Urinary bladder (tissue), 4 donors: Measurements from ENCODE around the gene CXCL5. TPM values are rescaled to one million over a fixed set of nuclear protein-coding genes. Genes with fewer than 3 reads are reported as not detected.
"Not testable (repeated sequence)": the region's sequence is repeated elsewhere in the genome, so short reads cannot be mapped to it uniquely, and the experiment has no call there.

Experiments used
- DNase-seq: peaks from one replicate; pipeline ENCODE4 v3.0.0-alpha.2; 2015; ENCODE audit errors: extremely low spot score
- H3K27ac ChIP-seq: one replicate; pipeline ENCODE4 v1.5.1; 2013; ENCODE audit warnings: low read depth, mild to moderate bottlenecking, moderate library complexity
- H3K36me3 ChIP-seq: one replicate; pipeline ENCODE4 v1.6.1; 2013; ENCODE audit warnings: mild to moderate bottlenecking, moderate library complexity; ENCODE audit not compliant: insufficient read depth
- H3K4me1 ChIP-seq: one replicate; pipeline ENCODE4 v1.6.1; 2013; ENCODE audit warnings: mild to moderate bottlenecking, moderate library complexity; ENCODE audit not compliant: insufficient read depth
- H3K4me3 ChIP-seq: one replicate; pipeline ENCODE4 v1.5.1; 2013; ENCODE audit warnings: low read depth, low read length
- WGBS: extraction: QIAGEN DNeasy Blood & Tissue Kit; methylation state at CpG from one replicate; pipeline ENCODE4 v1.1.7; 2013; 5-methylcytosine and 5-hydroxymethylcytosine counted together
- polyA plus RNA-seq: library from polyadenylated mRNA; stranded (reverse); fragments of 200-250 nt; gene quantifications from one replicate; pipeline ENCODE4 v1.2.3, GENCODE V29; 2013
- total RNA-seq: library from RNA; depleted of rRNA; stranded (reverse); fragments of >200 nt; gene quantifications from one replicate; pipeline ENCODE4 v1.2.3, GENCODE V29; 2014
- donor health status: healthy with polysubstance abuse.
- donor health status: healthy.

Gene CXCL5
- total and polyA plus RNA-seq, 2 donors, result 0.04 to 0.11 TPM

- Histone ChIP-seq H3K4me1 (no peaks in the 10 kb centered on the region), H3K36me3 (no peaks in the 10 kb centered on the region), H3K27ac (no peak overlapping the region), H3K4me3 (no peak overlapping the region)
- DNase-seq, result no peak
- 97% methylated on average over 2 of the region's 2 CpGs for WGBS
These were observed 22.3 kb downstream of the CXCL5 start for GRCh38 chr4:73976217-73976616.

GRCh38 chr4:73974352-73974751 is 24.1 kb downstream of the CXCL5 start:
- no peaks in the 10 kb centered on the region for H3K4me1 ChIP-seq
- no peaks in the 10 kb centered on the region for H3K36me3 ChIP-seq
- no peak overlapping the region for H3K27ac ChIP-seq
- no peak for DNase-seq
- no peak overlapping the region for H3K4me3 ChIP-seq

- no peaks in the 10 kb centered on the region for H3K4me1 ChIP-seq
- DNase-seq, result no peak
- no peak overlapping the region for H3K27ac ChIP-seq
- no peaks in the 10 kb centered on the region for H3K36me3 ChIP-seq
- no peak overlapping the region for H3K4me3 ChIP-seq
These were observed 27.5 kb downstream of the CXCL5 start for GRCh38 chr4:73970945-73971344.

- Histone ChIP-seq H3K4me3 (no peak overlapping the region), H3K4me1 (no peaks in the 10 kb centered on the region), H3K36me3 (no peaks in the 10 kb centered on the region), H3K27ac (no peak overlapping the region)
- WGBS, result 91% methylated on average over 1 of the region's 1 CpG
- DNase-seq, result no peak
These were observed 28.5 kb downstream of the CXCL5 start for GRCh38 chr4:73970011-73970410.

DNA sequence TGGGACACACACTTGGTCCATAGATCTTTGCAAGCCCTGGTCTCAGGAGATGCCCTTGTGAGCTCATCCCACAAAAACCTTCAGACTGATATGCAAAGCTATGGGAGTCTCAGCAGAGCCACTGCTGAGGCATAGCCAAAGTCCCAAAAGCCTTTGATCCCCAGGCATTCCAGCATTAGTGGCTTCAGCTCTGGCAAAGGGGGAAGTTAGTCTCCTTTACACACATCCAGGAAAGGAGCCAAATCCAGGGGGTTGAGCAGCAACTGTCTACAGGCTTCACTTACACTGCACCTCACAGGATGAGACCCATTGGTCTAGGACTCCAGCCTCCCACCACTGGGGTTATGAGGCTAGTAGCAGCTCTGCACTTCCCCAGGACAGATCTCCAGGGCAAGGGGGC is 30.6 kb downstream of the CXCL5 start:
- DNase-seq, result no peak
- no peaks in the 10 kb centered on the region for H3K4me1 ChIP-seq
- H3K27ac ChIP-seq, result no peak overlapping the region
- no peak overlapping the region for H3K4me3 ChIP-seq
- no peaks in the 10 kb centered on the region for H3K36me3 ChIP-seq

GRCh38 chr4:73964862-73965611 is 33.4 kb downstream of the CXCL5 start:
- Histone ChIP-seq H3K4me3 (no peak overlapping the region), H3K27ac (no peak overlapping the region), H3K36me3 (no peaks in the 10 kb centered on the region), H3K4me1 (no peaks in the 10 kb centered on the region)
- 52% methylated on average over 7 of the region's 7 CpGs for WGBS
- DNase-seq, result no peak

DNA sequence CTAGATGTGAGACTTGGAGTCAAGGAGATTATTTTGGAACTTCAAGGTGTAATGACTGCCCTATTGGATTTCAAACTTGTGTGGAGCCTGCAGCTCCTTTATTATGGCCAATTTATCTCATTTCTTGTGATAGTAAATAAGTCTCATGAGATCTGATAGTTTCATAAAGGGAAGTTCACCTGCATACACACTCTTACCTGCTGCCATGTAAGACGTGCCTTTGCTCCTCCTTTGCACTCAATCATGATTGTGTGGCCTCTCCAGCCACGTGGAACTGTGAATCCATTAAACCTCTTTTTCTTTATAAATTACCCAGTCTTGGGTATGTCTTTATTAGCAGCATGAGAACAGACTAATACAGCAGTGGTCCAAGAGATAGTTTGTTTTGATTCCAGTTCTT is 35.8 kb downstream of the CXCL5 start:
- WGBS, result 68% methylated on average over 2 of the region's 2 CpGs
- Histone ChIP-seq H3K27ac (no peak overlapping the region), H3K36me3 (no peaks in the 10 kb centered on the region), H3K4me1 (no peaks in the 10 kb centered on the region), H3K4me3 (no peak overlapping the region)
- no peak for DNase-seq

GRCh38 chr4:73959041-73959440 is 39.4 kb downstream of the CXCL5 start:
- H3K4me1 ChIP-seq, H3K36me3 ChIP-seq, DNase-seq, H3K27ac ChIP-seq, H3K4me3 ChIP-seq: not testable (repeated sequence)
- WGBS, result 93% methylated on average over 1 of the region's 1 CpG

- 92% methylated on average over 3 of the region's 3 CpGs for WGBS
- Histone ChIP-seq H3K4me1 (no peaks in the 10 kb centered on the region), H3K36me3 (no peaks in the 10 kb centered on the region), H3K27ac (no peak overlapping the region), H3K4me3 (no peak overlapping the region)
- DNase-seq, result no peak
These were observed 46.1 kb downstream of the CXCL5 start for GRCh38 chr4:73952352-73952751.

- DNase-seq, H3K4me1 ChIP-seq, H3K36me3 ChIP-seq, H3K27ac ChIP-seq, H3K4me3 ChIP-seq: not testable (repeated sequence)
- WGBS, result 51% methylated on average over 8 of the region's 8 CpGs
These were observed 48.0 kb downstream of the CXCL5 start for GRCh38 chr4:73950376-73950920.

GRCh38 chr4:73948990-73949706 is 49.3 kb downstream of the CXCL5 start:
- 88% methylated on average over 7 of the region's 7 CpGs for WGBS
- H3K36me3 ChIP-seq, result no peaks in the 10 kb centered on the region
- no peak for DNase-seq
- no peak overlapping the region for H3K4me3 ChIP-seq
- no peaks in the 10 kb centered on the region for H3K4me1 ChIP-seq
- no peak overlapping the region for H3K27ac ChIP-seq

- no peaks in the 10 kb centered on the region for H3K36me3 ChIP-seq
- H3K27ac ChIP-seq, result no peak overlapping the region
- no peak for DNase-seq
- H3K4me1 ChIP-seq, result peaks cover 1% of the 10 kb centered on the region
- H3K4me3 ChIP-seq, result no peak overlapping the region
- WGBS, result 86% methylated on average over 1 of the region's 1 CpG
These were observed 50.2 kb downstream of the CXCL5 start for GRCh38 chr4:73948291-73948690.

DNA sequence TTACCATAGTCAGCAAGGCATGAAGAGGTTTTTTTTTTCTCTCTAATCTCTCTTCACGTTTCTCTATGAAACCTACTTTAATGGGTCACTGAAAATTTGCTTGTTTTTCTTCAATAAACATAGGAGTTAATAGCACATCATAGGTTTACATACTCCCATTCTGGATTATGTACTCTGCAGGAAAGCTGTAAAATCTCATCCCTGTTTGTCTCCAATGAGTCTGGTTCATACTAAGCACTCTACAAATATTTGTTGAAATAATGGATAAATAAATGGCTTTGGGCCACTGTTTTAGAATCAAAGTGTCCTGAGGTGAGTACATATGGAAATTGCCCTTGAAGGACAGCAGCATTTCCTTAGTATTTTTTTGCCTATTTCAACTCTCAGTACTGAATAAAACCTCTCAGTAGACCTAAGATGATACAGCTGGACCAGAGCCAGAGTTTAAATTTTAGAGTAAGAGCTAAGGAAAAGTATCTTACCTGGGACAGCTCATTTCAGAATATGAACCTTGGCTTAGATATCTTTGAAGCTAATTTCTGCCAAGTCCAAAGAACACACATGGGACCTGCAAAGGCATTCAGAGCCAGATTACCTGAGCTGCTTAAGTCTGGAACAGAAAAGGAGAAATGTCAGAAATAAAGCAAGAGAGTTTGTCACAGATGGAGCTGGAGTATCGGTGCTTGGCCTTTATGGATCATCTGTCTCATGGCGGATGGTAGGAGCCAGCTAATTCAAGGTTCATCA is 51.1 kb downstream of the CXCL5 start:
- H3K4me3 ChIP-seq, result no peak overlapping the region
- 68% methylated on average over 3 of the region's 3 CpGs for WGBS
- H3K4me1 ChIP-seq, result peaks cover 1% of the 10 kb centered on the region
- H3K27ac ChIP-seq, result no peak overlapping the region
- no peak for DNase-seq
- no peaks in the 10 kb centered on the region for H3K36me3 ChIP-seq
